Activated naive CD4-positive, alpha-beta T cell treated with anti-CD3 and anti-CD28 coated beads, Interleukin-2, amount 50 U/mL, for 16 hours (primary cell): ENCODE measurements around the gene TTC33.

Experiments used
- DNase-seq: peaks from one replicate; pipeline ENCODE4 v3.0.0-alpha.2; 2020

TTC33 gene

GRCh38 chr5:40501711-40502444 is 253.9 kb downstream of the TTC33 start:
- no peak for DNase-seq

- DNase-seq, result no peak
Observed at GRCh38 chr5:40499518-40500273, 256.1 kb downstream of the TTC33 start.

DNA sequence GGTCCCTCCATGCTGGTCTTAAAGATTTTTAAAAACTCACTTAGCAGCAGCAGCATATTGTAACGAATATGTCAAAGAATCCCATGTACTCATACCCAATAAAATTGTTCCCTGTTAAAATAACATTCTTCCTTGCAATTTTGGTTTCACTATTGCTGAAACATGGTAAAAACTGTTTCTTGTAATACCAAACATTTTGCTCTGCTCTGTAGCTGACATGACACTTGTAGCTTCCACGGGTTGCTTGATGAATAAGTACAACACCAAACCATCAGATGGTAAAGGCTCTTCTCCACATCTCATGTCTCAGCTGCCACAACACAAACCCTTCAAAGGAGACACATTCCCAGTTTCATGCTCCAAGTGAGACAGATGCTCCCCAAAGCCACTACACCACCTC is 256.8 kb downstream of the TTC33 start:
- no peak for DNase-seq

DNA sequence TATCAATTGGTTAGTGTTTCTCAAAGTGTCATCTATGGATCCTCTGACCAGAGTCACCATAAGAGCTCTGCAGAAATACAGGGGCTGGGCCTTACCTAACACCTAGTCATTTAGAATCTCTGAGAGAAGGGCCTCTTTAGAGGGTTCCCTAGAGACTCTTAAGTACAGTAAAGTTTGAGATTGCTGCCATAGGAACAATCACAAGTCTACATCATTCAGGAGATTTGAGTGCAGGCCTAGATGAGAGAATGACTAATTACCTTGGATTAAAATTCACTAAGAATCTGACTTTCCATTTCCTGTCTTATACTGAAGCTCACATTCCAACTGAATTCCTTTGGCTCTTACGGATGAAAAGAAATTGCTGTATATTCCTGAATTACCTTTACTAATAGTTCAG is 258.2 kb downstream of the TTC33 start:
- DNase-seq, result no peak

- no peak for DNase-seq
Observed at GRCh38 chr5:40495237-40495635, 260.5 kb downstream of the TTC33 start.

DNA sequence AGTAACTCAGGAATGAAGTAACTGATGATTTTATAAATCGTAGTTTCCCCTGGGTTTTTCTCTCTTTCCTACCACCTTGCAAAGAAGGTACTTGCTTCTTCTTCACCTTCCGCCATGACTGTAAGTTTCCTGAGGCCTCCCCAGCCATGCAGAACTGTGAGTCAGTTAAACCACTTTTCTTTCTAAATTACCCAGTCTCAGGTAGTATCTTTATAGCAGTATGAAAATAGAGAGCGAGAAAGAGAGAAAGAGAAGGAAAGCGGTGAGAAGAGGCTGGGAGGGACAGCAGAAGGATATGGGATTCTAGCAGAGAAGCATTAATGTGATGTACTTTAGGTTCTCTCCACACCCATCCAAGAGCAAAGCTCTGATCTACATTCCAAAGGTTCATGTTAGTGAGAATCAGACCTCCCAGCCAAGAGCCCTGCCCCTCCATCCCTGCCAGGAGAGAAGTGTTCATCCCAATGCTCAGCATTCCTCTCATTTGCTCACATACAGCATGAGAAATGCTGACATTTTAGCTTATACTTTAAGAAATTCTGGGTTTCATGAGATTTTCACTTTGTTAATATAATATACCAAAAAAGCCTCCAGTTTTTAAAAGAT is 261.0 kb downstream of the TTC33 start:
- DNase-seq, result no peak

GRCh38 chr5:40492056-40492455 is 263.7 kb downstream of the TTC33 start:
- no peak for DNase-seq

GRCh38 chr5:40491644-40492043 is 264.1 kb downstream of the TTC33 start:
- DNase-seq, result no peak

GRCh38 chr5:40490464-40491111 is 265.2 kb downstream of the TTC33 start:
- no peak for DNase-seq

DNA sequence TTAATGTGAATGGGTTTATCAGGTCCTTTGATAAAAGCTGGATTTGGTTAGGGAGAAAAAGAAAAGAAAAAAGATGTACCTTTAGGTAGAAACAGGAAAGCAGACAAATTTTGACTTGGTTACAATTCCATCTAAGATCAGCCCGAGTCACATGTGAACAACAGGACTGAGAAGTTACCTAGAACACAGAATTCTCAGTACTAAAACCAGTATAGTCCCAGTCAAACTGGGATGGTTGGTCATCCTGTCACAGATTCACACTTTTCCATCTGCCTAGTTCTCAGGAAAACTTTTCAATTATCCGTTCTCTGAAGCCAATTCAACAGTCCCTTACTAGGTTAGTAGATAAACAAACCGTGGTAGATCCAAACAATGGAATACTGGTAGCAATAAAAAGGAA is 266.3 kb downstream of the TTC33 start:
- DNase-seq, result no peak

GRCh38 chr5:40486437-40487275 is 269.1 kb downstream of the TTC33 start:
- peak; percentile 49 for DNase-seq

DNA sequence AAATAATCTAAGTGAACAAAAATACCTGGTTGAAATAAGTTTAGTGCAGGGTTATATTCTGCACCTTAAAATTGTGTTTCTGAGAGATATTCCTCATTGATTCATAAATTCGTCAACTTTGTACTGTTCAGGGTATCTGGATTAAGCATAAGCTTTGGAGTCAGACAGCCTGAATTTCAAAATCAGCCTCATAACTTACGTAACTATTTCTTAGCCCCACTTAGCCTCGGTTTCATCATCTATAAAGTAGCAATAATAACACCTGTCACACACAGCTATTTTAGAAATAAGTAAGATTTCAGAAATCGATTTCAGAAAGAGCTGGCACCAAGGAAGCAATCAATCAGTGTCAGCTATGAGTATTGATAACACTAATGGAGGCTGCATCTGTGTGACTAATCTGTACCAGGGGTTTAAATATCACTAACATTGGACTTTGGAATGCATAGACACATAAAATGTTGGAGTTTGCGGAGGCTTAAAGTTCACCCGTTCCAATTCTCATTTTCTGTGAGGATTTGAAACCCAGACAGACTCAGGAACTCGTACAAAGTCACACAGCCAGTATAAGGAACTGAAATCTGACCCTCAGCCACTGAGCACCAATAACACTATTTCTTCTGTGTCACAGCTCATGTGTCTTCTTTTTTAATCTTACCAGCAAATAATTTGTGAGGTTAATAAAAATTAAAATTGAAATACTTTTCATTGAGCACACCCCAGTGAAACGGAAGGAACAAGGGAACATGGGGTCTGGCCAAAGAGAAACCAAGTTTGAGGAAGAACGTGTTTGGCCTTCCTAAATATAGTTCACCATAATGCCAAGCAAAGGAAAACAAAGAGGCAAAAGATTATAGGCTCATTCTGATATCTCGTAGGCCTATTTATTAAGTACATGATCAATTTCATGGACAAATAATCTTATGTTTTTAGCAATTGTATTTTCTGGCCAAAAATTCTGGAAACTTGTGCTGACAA is 270.5 kb downstream of the TTC33 start:
- no peak for DNase-seq

- DNase-seq, result no peak
Observed at GRCh38 chr5:40484495-40484894, 271.3 kb downstream of the TTC33 start.

DNA sequence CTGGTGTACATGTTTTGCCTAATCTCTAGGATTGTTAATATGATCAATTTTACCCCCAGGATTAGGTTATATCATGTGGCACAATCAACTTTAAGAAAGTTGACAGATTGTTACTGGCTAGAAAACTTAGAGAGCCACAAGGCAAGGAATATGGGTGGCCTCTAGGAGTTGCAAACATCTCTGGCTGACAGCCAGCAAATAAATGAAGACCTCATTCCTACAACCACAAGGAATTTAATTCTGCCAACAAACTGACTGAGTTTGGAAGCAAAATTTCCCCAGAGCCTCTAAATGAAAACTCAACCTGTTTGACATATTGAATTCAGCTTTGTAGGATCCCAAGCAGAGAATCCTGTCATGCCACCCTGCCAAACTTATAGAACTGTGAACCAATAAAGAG is 272.4 kb downstream of the TTC33 start:
- no peak for DNase-seq

DNA sequence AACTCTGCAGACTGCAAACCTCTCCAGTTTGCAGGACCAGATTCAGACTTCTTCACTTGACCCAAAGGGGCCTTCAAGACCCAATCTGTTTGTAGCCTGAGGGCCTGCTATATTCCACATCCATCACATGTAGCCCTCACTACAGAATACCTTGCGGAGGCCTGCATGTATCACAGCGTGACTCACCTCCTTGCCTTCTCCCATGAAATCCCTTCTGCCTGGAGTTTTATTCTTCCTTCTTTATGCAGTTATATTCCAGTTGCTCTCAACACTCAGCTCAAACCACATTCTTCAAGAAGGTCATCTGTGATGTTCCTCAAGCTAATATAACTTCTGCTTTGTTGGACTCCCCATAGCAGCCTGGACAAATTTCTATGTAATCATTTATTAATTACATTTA is 274.5 kb downstream of the TTC33 start:
- no peak for DNase-seq

DNA sequence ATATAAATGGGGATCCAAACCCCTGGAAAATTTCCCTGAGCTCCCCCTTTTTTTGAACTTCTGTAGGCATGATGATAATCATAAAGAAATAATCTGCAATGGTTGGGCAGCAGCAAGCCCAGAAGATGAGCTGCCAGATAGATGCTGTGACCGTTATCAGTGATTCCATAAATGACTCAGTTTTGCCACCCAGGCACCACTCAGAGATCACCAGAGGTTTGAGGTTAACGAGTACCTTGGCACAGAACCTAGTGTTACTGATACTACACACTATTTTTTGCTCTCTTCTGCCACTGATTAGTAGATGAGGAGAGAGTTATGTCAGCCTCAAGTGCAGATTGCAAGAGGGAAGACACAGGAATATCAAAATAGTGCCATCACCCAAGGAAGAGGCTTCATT is 275.4 kb downstream of the TTC33 start:
- DNase-seq, result peak; percentile 17

GRCh38 chr5:40479939-40480338 is 275.8 kb downstream of the TTC33 start:
- DNase-seq, result peak; percentile 16

DNA sequence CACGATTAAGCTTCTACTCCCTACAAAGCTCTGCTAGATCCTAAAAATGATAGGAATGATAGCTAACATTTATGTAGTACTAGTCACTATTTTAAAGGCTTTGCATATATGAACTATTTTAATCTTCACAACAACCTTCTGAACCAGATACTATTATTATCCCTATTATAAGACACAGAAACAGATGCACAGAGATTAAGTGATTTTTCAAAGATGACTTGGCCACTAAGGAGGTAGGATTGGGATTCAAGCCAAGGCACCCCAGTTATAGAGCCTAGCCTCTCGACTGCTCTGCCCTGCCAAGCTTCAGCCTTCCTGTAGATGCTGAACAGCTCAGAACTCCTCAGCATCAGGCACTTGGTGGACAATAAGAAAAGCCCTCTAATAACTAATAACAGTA is 277.0 kb downstream of the TTC33 start:
- DNase-seq, result no peak

GRCh38 chr5:40477856-40478546 is 277.8 kb downstream of the TTC33 start:
- no peak for DNase-seq

DNA sequence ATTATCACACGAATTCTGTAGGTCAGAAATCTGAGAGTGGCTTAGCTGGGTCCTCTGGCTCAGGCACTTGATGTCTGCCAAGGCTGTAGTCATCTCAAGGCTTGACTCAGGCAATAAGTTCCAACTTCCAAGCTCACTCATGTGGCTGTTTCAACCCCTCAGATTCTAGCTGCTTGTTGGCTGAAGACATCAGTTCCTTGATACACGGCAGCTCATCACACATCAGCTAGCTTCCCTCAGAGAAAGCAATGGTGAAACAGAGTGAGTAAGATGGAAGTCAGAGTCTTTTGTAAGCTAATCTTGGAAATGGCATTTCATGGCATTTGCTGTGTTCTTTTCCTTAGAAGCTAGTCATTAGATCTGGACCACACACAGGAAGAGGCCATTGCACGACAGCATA is 280.2 kb downstream of the TTC33 start:
- no peak for DNase-seq

DNA sequence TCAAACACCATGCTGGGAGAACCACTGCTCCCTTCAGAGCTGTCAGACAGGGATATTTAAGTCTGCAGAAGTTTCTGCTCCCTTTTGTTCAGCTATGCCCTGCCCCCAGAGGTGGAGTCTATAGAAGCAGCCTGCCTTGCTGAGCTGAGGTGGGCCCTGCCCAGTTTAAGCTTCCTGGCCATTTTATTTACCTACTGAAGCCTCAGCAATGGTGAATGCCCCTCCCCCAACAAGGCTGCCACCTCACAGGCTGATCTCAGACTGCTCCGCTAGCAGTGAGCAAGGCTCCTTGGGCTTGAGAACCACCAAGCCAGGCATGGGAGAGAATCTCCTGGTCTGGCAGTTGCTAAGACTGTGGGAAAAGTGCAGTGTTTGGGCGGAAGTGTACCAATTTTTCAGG is 281.5 kb downstream of the TTC33 start:
- DNase-seq, result no peak
